GM13977 (cell line): ENCODE measurements around the gene NDEL1.

Source experiments
- DNase-seq: peaks from one replicate; pipeline ENCODE4 v3.0.0; 2012; ENCODE audit warnings: low spot score
- in situ Hi-C: fragments of 300-500 bp; cut with MboI; formaldehyde crosslinking; loops from one replicate; pipeline ENCODE4 v1.12.0; 2022; ENCODE audit warnings: low sequenced_read_pairs, low pct_unique_long_range_greater_than_20kb, mixed read lengths, inconsistent platforms; ENCODE audit not compliant: unreplicated experiment
- TF ChIP-seq, protein P1 (sequence below): IDR thresholded peaks from 2 replicates; pipeline ENCODE4 v1.5.1; 2012; ENCODE audit warnings: mild to moderate bottlenecking, control low read depth; ENCODE audit not compliant: insufficient read depth; ENCODE audit errors: extremely low read depth, missing control alignments

The NDEL1 gene

GRCh38 chr17:8458128-8458527 lies 22.4 kb downstream of the NDEL1 start:
- in situ Hi-C loops = no loop called here
- DNase-seq = no peak
- TF ChIP-seq, protein P1, sequence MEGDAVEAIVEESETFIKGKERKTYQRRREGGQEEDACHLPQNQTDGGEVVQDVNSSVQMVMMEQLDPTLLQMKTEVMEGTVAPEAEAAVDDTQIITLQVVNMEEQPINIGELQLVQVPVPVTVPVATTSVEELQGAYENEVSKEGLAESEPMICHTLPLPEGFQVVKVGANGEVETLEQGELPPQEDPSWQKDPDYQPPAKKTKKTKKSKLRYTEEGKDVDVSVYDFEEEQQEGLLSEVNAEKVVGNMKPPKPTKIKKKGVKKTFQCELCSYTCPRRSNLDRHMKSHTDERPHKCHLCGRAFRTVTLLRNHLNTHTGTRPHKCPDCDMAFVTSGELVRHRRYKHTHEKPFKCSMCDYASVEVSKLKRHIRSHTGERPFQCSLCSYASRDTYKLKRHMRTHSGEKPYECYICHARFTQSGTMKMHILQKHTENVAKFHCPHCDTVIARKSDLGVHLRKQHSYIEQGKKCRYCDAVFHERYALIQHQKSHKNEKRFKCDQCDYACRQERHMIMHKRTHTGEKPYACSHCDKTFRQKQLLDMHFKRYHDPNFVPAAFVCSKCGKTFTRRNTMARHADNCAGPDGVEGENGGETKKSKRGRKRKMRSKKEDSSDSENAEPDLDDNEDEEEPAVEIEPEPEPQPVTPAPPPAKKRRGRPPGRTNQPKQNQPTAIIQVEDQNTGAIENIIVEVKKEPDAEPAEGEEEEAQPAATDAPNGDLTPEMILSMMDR = no peak

DNA sequence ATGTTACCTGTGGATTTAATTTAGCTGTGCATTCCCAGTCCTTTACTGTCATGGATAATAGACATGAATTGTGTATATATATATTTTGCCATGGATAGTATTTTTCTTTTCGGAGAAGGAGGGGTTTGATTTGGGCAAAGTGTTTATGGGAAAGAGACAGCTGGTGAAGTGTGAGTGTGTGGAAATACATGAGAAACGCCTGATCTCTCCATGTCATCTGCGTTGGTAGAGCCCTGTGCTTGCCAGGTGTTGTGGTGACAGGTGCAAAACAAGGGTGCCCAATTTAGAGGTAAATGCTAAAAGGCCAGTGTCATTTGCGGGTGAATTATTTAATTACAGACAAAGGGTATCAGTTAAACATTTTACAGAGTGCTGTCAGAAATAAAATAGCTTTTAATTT lies 23.4 kb downstream of the NDEL1 start:
- in situ Hi-C loops = no loop called here
- no peak for DNase-seq
- TF ChIP-seq, protein P1 = no peak

DNA sequence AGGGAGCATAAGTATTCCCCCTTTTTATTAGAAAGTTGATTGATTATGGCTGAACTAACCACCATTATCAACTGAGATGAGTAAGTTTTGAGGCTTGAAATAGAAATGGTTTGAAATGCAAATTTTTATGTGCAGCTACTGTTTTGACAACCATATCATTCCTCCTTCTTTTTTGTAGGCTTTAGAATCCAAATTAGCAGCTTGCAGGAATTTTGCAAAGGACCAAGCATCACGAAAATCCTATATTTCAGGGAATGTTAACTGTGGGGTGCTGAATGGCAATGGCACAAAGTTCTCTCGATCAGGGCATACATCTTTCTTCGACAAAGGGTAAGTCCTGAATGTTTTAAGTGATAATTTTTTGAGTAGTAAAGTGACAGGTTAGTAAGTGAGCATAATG lies 24.1 kb downstream of the NDEL1 start:
- in situ Hi-C loops = no loop called here
- TF ChIP-seq, protein P1 = no peak
- no peak for DNase-seq

DNA sequence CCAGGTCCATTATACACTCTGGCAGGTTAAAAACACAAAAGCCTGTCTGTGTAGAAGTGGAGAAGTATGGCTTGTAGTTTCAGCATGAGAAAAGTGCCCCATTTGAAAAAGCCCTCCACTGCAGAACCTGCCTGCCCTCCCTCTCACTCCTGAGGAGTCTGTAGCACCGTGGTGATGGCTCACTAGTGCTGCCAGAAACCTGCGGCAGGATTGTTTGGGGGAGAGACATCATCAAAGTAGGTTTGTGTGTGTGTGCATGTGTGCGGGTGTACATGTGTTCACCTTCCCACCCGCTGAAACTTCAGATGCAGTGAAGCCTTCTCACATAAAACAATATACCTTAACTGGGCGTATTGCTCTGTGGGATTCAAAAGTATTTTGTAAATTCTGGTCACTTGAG lies 26.9 kb downstream of the NDEL1 start:
- in situ Hi-C loops = no loop called here
- TF ChIP-seq, protein P1 = no peak

GRCh38 chr17:8463099-8463498 lies 27.4 kb downstream of the NDEL1 start:
- TF ChIP-seq, protein P1 = no peak
- no peak for DNase-seq
- in situ Hi-C loops = no loop called here

More for the DNA sequence above, 26.9 kb downstream of the NDEL1 start:
- DNase-seq = no peak

DNA sequence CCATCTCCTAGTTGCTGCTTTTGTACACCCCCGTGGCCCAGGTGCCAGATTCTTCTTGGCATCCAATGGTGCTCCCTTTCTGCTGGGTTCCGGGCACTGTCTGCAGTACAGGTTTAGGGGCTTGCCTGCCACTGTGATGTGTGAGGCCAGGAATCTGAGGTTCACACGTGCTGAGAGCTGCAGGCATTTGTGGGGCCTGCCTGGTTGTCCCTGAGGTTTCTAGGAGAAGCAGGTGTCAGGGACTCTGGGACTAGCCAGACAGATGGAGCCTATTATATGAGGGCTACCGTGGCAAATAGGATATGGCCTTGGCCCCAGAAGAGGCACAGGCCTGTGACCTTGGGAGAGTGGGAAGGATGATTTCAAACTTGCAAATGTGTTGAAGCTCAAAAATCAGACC lies 29.3 kb downstream of the NDEL1 start:
- no peak for DNase-seq
- TF ChIP-seq, protein P1 = no peak
- in situ Hi-C loops = no loop called here

GRCh38 chr17:8465356-8465755 lies 29.7 kb downstream of the NDEL1 start:
- in situ Hi-C loops = no loop called here
- no peak for DNase-seq
- TF ChIP-seq, protein P1 = no peak
